Measurements from ENCODE around the gene MYD88.

DNA sequence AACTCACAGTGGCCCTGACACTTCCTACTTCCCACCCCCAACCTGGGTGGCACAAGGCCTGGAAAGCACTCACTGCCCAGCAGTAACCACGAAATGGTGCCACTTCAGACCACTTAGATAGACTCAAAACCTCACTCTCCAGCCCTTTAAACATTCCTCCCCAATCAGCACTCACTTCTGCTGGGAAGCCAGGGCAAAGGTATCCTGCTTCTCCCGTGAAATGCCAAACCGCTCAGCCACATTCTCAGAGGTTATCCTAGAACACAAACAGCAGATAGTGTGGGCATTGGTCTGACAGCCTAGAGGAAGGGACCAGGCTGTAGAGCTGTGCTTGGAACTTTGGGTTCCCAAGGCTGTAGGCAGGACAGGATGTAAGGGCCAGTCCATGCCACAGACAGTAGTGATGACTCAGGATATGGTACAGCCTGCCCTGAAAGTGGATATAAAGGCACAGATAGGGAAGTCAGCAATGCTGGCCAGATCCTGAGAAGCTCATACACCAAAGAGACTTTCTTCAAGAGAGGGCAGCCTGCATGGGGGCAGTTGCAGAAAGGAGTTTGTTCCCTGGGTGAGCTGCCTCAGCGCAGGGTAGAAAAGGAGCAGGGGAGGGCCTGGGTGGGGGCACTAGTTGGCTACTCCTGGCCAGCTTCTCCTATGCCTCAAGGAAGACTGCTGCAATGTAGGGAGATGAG lies 10.7 kb upstream of the MYD88 start:
- TF ChIP-seq, protein P1, sequence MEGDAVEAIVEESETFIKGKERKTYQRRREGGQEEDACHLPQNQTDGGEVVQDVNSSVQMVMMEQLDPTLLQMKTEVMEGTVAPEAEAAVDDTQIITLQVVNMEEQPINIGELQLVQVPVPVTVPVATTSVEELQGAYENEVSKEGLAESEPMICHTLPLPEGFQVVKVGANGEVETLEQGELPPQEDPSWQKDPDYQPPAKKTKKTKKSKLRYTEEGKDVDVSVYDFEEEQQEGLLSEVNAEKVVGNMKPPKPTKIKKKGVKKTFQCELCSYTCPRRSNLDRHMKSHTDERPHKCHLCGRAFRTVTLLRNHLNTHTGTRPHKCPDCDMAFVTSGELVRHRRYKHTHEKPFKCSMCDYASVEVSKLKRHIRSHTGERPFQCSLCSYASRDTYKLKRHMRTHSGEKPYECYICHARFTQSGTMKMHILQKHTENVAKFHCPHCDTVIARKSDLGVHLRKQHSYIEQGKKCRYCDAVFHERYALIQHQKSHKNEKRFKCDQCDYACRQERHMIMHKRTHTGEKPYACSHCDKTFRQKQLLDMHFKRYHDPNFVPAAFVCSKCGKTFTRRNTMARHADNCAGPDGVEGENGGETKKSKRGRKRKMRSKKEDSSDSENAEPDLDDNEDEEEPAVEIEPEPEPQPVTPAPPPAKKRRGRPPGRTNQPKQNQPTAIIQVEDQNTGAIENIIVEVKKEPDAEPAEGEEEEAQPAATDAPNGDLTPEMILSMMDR (IDR thresholded peaks at IDR 0.05), result no peak
- no peak for TF ChIP-seq POLR2A (IDR thresholded peaks at IDR 0.05)
